GM12878 (cell line): ENCODE measurements around the gene ZBTB44.

Source experiments
- EP300 ChIP-seq, 2 experiments: fragments of 150-350 bp in 1 of 2; IDR thresholded peaks; 2 replicates each; pipeline ENCODE4 v1.6.1; 2011 to 2012; ENCODE audit warnings: low read depth in 2 of 2, low read length in 2 of 2, borderline replicate concordance in 1 of 2, improper control_type of control experiment in 1 of 2, inconsistent platforms in 1 of 2; ENCODE audit not compliant: control insufficient read depth in 1 of 2
- ESRRA ChIP-seq: IDR thresholded peaks from 2 replicates; pipeline ENCODE4 v1.6.1; 2012; ENCODE audit warnings: mild to moderate bottlenecking, low read length, improper control_type of control experiment
- EZH2 ChIP-seq: IDR thresholded peaks from 2 replicates; pipeline ENCODE4 v1.6.1; 2012; ENCODE audit warnings: low read depth, mild to moderate bottlenecking, control low read depth, inconsistent platforms, low read length, borderline replicate concordance; ENCODE audit not compliant: control insufficient read depth
- FOS ChIP-seq: IDR thresholded peaks from 3 replicates; pipeline ENCODE4 v1.6.1; 2011; ENCODE audit warnings: borderline replicate concordance; ENCODE audit not compliant: insufficient read length; ENCODE audit errors: extremely low read depth
- MYC ChIP-seq: IDR thresholded peaks from 2 replicates; pipeline ENCODE4 v1.6.1; 2011; ENCODE audit warnings: mild to moderate bottlenecking, low read length, moderate library complexity, inconsistent platforms; ENCODE audit not compliant: insufficient read depth, insufficient replicate concordance, insufficient read length, severe bottlenecking
- POLR2AphosphoS5 ChIP-seq: IDR thresholded peaks from 2 replicates; pipeline ENCODE4 v1.6.1; 2011; ENCODE audit warnings: mild to moderate bottlenecking, low read length, inconsistent platforms
- RFX5 ChIP-seq: IDR thresholded peaks from 2 replicates; pipeline ENCODE4 v1.6.1; 2011; ENCODE audit warnings: low read depth, low read length, improper control_type of control experiment
- SMC3 ChIP-seq: IDR thresholded peaks from 2 replicates; pipeline ENCODE4 v1.6.1; 2011; ENCODE audit warnings: low read length, improper control_type of control experiment, borderline replicate concordance
- TBL1XR1 ChIP-seq: IDR thresholded peaks from 2 replicates; pipeline ENCODE4 v1.6.1; 2012; ENCODE audit warnings: low read depth, low read length, improper control_type of control experiment
- ZBED1 ChIP-seq: IDR thresholded peaks from 2 replicates; pipeline ENCODE4 v1.6.1; 2016; ENCODE audit warnings: borderline replicate concordance
- TF ChIP-seq, protein P1 (sequence below): IDR thresholded peaks from 2 replicates; pipeline ENCODE4 v1.6.1; 2011; ENCODE audit warnings: borderline replicate concordance, low read depth, mild to moderate bottlenecking, moderate library complexity, low read length; ENCODE audit not compliant: insufficient read depth, poor library complexity, severe bottlenecking
- TF ChIP-seq, protein P2 (sequence below), 3 experiments: IDR thresholded peaks in 2 of 3; conservative IDR thresholded peaks in 1 of 3; 2 replicates each; pipeline ENCODE4 v1.5.1; 2011; ENCODE audit warnings: low read depth in 3 of 3, low read length in 3 of 3, mild to moderate bottlenecking in 3 of 3, control low read depth in 2 of 3, moderate library complexity in 2 of 3, inconsistent platforms in 1 of 3, mixed read lengths in 1 of 3; ENCODE audit not compliant: control insufficient read depth in 2 of 3, insufficient read depth in 1 of 3; ENCODE audit errors: extremely low read depth in 1 of 3
- TF ChIP-seq, protein P3 (sequence below): IDR thresholded peaks from 2 replicates; pipeline ENCODE4 v1.6.1; 2012; ENCODE audit warnings: low read depth, low read length, improper control_type of control experiment
- TF ChIP-seq, protein P4 (sequence below): IDR thresholded peaks from 2 replicates; pipeline ENCODE4 v1.6.1; 2012; ENCODE audit warnings: low read length, inconsistent platforms

DNA sequence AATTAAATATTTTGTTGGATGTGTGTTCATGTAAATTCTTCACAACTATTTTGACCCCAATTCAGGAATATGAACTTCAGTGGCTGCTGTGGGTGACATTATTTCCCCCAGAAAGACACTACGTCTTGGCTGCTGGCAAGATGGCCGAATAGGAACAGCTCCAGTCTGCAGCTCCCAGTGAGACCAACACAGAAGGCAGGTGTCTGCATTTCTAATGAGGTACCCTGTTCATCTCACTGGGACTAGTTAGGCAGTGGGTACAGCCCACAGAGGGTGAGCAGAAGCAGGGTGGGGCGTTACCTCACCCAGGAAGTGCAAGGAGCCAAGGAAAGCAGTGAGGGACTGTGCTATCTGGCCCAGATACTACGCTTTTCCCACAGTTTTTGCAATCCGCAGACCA is 65.3 kb downstream of the ZBTB44 start:
- TF ChIP-seq FOS (no peak), RFX5 (no peak), POLR2AphosphoS5 (no peak), EZH2 (no peak), MYC (no peak), EP300 (IDR thresholded peaks at IDR 0.05; ENCODE audit: borderline replicate concordance in 1 of 2, control insufficient read depth in 1 of 2, low read depth in 2 of 2, low read length in 2 of 2) (no peak), SMC3 (no peak), TBL1XR1 (no peak), ZBED1 (no peak), ESRRA (no peak)
- TF ChIP-seq, protein P1, sequence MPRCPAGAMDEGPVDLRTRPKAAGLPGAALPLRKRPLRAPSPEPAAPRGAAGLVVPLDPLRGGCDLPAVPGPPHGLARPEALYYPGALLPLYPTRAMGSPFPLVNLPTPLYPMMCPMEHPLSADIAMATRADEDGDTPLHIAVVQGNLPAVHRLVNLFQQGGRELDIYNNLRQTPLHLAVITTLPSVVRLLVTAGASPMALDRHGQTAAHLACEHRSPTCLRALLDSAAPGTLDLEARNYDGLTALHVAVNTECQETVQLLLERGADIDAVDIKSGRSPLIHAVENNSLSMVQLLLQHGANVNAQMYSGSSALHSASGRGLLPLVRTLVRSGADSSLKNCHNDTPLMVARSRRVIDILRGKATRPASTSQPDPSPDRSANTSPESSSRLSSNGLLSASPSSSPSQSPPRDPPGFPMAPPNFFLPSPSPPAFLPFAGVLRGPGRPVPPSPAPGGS, result no peak
- TF ChIP-seq, protein P2, sequence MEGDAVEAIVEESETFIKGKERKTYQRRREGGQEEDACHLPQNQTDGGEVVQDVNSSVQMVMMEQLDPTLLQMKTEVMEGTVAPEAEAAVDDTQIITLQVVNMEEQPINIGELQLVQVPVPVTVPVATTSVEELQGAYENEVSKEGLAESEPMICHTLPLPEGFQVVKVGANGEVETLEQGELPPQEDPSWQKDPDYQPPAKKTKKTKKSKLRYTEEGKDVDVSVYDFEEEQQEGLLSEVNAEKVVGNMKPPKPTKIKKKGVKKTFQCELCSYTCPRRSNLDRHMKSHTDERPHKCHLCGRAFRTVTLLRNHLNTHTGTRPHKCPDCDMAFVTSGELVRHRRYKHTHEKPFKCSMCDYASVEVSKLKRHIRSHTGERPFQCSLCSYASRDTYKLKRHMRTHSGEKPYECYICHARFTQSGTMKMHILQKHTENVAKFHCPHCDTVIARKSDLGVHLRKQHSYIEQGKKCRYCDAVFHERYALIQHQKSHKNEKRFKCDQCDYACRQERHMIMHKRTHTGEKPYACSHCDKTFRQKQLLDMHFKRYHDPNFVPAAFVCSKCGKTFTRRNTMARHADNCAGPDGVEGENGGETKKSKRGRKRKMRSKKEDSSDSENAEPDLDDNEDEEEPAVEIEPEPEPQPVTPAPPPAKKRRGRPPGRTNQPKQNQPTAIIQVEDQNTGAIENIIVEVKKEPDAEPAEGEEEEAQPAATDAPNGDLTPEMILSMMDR (IDR thresholded peaks at IDR 0.05 in 2 of 3, conservative IDR thresholded peaks at IDR 0.05 in 1 of 3; ENCODE audit: control insufficient read depth in 2 of 3, extremely low read depth in 1 of 3, insufficient read depth in 1 of 3, low read depth in 3 of 3, low read length in 3 of 3), result no peak
- TF ChIP-seq, protein P3, sequence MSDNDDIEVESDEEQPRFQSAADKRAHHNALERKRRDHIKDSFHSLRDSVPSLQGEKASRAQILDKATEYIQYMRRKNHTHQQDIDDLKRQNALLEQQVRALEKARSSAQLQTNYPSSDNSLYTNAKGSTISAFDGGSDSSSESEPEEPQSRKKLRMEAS, result no peak
- TF ChIP-seq, protein P4, sequence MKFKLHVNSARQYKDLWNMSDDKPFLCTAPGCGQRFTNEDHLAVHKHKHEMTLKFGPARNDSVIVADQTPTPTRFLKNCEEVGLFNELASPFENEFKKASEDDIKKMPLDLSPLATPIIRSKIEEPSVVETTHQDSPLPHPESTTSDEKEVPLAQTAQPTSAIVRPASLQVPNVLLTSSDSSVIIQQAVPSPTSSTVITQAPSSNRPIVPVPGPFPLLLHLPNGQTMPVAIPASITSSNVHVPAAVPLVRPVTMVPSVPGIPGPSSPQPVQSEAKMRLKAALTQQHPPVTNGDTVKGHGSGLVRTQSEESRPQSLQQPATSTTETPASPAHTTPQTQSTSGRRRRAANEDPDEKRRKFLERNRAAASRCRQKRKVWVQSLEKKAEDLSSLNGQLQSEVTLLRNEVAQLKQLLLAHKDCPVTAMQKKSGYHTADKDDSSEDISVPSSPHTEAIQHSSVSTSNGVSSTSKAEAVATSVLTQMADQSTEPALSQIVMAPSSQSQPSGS, result no peak
